Sigmoid colon (tissue), 4 donors: ENCODE data around the gene CBFA2T3.

ENCODE experiments used
- EP300 ChIP-seq, 4 donors: sonication (generic); formaldehyde crosslinking; IDR thresholded peaks; one replicate each; pipeline ENCODE4 v1.6.1; 2017; ENCODE audit warnings: antibody characterized with exemption in 4 of 4
- POLR2A ChIP-seq, 2 donors: fragments of 450-650 bp; IDR thresholded peaks; one replicate each; pipeline ENCODE4 v1.6.1; 2016; ENCODE audit warnings: antibody characterized with exemption in 2 of 2, mild to moderate bottlenecking in 2 of 2, moderate library complexity in 2 of 2
- POLR2AphosphoS5 ChIP-seq, 4 donors: sonication (generic); formaldehyde crosslinking; IDR thresholded peaks; one replicate each; pipeline ENCODE4 v1.6.1; 2017; ENCODE audit warnings: antibody characterized with exemption in 4 of 4
- TF ChIP-seq, protein P1 (sequence below), 4 experiments: fragments of 450-650 bp in 3 of 4; fragments of 200-600 bp in 1 of 4; IDR thresholded peaks; one replicate each; pipeline ENCODE4 v1.5.1; 2016 to 2019; ENCODE audit warnings: antibody characterized with exemption in 4 of 4, mild to moderate bottlenecking in 3 of 4, moderate library complexity in 2 of 4

DNA sequence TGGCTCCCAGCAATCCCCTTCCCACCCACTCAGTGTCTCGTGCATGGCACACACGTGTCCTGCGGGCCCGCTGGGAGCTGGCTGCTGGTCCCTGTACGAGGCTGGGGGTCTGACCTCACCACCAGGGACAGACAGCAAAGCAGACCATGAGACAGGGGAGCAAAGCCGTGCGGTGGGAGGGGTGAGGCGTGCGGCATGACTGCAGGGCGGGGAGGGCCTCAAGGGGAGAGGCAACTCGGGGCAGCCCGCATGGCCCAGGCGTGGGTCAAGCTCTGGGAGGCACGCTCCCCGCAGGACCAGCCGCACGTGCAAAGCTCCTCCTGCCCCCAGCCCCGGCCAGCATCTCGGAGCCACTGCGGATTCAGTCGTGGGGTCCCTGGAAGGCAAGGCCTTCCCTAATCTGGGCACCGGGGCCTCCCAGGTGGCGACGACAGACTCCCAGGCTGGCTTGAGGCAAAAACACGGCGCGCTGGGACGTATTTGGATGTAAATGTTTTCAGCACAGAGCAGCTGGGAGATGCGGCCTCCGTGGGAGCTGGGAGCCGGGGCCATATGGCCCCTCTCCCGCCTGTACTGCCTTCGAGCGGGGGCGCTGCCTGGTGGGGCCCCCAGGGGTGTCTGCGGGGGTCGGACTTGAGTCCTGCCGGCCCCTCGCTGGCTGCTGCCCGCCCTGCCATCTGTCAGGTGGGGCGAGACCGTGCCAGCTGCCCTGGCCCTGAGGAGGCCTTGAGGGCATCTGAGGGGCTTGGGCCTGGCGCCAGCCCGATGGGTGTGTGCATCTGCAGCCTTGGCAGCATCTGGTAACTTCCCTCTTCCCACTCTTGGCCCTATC is 12.2 kb upstream of the CBFA2T3 start:
- no peak for TF ChIP-seq POLR2A (IDR thresholded peaks at IDR 0.05)
- TF ChIP-seq, protein P1, sequence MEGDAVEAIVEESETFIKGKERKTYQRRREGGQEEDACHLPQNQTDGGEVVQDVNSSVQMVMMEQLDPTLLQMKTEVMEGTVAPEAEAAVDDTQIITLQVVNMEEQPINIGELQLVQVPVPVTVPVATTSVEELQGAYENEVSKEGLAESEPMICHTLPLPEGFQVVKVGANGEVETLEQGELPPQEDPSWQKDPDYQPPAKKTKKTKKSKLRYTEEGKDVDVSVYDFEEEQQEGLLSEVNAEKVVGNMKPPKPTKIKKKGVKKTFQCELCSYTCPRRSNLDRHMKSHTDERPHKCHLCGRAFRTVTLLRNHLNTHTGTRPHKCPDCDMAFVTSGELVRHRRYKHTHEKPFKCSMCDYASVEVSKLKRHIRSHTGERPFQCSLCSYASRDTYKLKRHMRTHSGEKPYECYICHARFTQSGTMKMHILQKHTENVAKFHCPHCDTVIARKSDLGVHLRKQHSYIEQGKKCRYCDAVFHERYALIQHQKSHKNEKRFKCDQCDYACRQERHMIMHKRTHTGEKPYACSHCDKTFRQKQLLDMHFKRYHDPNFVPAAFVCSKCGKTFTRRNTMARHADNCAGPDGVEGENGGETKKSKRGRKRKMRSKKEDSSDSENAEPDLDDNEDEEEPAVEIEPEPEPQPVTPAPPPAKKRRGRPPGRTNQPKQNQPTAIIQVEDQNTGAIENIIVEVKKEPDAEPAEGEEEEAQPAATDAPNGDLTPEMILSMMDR (IDR thresholded peaks at IDR 0.05) = no peak
- no peak for TF ChIP-seq POLR2AphosphoS5 (IDR thresholded peaks at IDR 0.05)
- no peak for TF ChIP-seq EP300 (IDR thresholded peaks at IDR 0.05)
